Endothelial cell of umbilical vein (primary cell): ENCODE data around the gene RGS11.

Experiments used
- CTCF ChIP-seq, 2 donors: IDR thresholded peaks; 1 replicate in 1 of 2; 2 replicates in 1 of 2; pipeline ENCODE4 v1.5.1; 2011; ENCODE audit warnings: low read length in 2 of 2, mild to moderate bottlenecking in 2 of 2, moderate library complexity in 2 of 2, control low read depth in 1 of 2, inconsistent platforms in 1 of 2, low read depth in 1 of 2; ENCODE audit not compliant: insufficient read depth in 1 of 2; ENCODE audit errors: extremely low read depth in 1 of 2
- EZH2 ChIP-seq: IDR thresholded peaks from 2 replicates; pipeline ENCODE4 v1.6.1; 2012; ENCODE audit warnings: borderline replicate concordance, low read depth, mild to moderate bottlenecking, moderate library complexity, low read length, inconsistent platforms; ENCODE audit not compliant: severe bottlenecking
- JUN ChIP-seq: IDR thresholded peaks from 2 replicates; pipeline ENCODE4 v1.6.1; 2011; ENCODE audit warnings: borderline replicate concordance, low read depth; ENCODE audit not compliant: insufficient read length, insufficient read depth
- MAX ChIP-seq: IDR thresholded peaks from 2 replicates; pipeline ENCODE4 v1.6.1; 2011; ENCODE audit not compliant: insufficient read depth, insufficient read length
- MYC ChIP-seq: IDR thresholded peaks from one replicate; pipeline ENCODE4 v1.6.1; 2011; ENCODE audit warnings: mild to moderate bottlenecking, low read depth, low read length
- POLR2A ChIP-seq: IDR thresholded peaks from 2 replicates; pipeline ENCODE4 v1.6.1; 2012; ENCODE audit warnings: low read depth, mild to moderate bottlenecking, control low read depth, low read length
- POLR2AphosphoS5 ChIP-seq: IDR thresholded peaks from 2 replicates; pipeline ENCODE4 v1.6.1; 2012; ENCODE audit warnings: low read depth, mild to moderate bottlenecking, control low read depth, low read length, moderate library complexity; ENCODE audit not compliant: insufficient read depth

- TF ChIP-seq CTCF (IDR thresholded peaks at IDR 0.05; ENCODE audit: extremely low read depth in 1 of 2, insufficient read depth in 1 of 2, low read depth in 1 of 2, low read length in 2 of 2) (no peak), MAX (no peak), MYC (no peak), POLR2AphosphoS5 (no peak), EZH2 (no peak), POLR2A (no peak), JUN (no peak)
Observed at GRCh38 chr16:282491-282890, 6.7 kb upstream of the RGS11 start.
